GM10266 (cell line): ENCODE measurements around the gene IMP4.

ENCODE experiments used
- DNase-seq: peaks from one replicate; pipeline ENCODE4 v3.0.0; 2012; ENCODE audit errors: extremely low spot score
- CTCF ChIP-seq: IDR thresholded peaks from 2 replicates; pipeline ENCODE4 v1.5.1; 2012; ENCODE audit warnings: mild to moderate bottlenecking, low read depth; ENCODE audit not compliant: control insufficient read depth, insufficient read depth; ENCODE audit errors: missing control alignments

The IMP4 gene

GRCh38 chr2:130373808-130374365 lies 31.2 kb downstream of the IMP4 start:
- no peak for TF ChIP-seq CTCF
- DNase-seq: no peak

GRCh38 chr2:130374587-130375290 lies 32.0 kb downstream of the IMP4 start:
- no peak for TF ChIP-seq CTCF
- DNase-seq: no peak

- no peak for TF ChIP-seq CTCF
- DNase-seq: no peak
Observed at GRCh38 chr2:130375291-130376266, 32.9 kb downstream of the IMP4 start.

- DNase-seq: no peak
- peak; percentile 12 for TF ChIP-seq CTCF
Observed at GRCh38 chr2:130376433-130377293, 34.0 kb downstream of the IMP4 start.

GRCh38 chr2:130377491-130377890 lies 34.8 kb downstream of the IMP4 start:
- no peak for DNase-seq

More at GRCh38 chr2:130377491-130377890, 34.8 kb downstream of the IMP4 start:
- TF ChIP-seq CTCF: no peak
